CD4-positive, alpha-beta T cell treated with Interferon alpha-2 for 1 hour (primary cell): Measurements from ENCODE around the gene DPPA2.

ENCODE experiments used
- DNase-seq, 2 donors: peaks; one replicate each; pipeline ENCODE4 v3.0.0-alpha.2; 2020 to 2022

DPPA2 gene

DNA sequence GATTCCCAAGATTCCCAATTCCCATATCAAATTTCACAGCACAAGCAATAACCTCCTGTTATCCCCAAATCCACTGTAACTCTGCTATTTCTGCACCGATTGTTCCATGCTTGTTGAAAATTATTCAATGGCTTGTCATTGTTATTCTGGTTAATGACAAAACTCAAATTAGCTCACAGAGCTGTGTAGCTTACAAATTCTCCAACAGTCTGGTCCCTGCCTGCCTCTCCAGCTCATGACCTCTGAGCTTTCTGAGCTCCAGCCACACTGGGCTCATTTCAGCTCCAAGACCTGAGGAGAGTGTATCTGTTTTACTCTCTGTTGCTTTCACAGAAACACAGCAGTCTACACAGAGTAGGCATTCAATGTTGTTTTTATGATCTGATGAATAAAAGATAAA is 3.3 kb downstream of the DPPA2 start:
- no peak for DNase-seq

- no peak for DNase-seq
These were observed 18.8 kb downstream of the DPPA2 start for GRCh38 chr3:109297496-109297895.

DNA sequence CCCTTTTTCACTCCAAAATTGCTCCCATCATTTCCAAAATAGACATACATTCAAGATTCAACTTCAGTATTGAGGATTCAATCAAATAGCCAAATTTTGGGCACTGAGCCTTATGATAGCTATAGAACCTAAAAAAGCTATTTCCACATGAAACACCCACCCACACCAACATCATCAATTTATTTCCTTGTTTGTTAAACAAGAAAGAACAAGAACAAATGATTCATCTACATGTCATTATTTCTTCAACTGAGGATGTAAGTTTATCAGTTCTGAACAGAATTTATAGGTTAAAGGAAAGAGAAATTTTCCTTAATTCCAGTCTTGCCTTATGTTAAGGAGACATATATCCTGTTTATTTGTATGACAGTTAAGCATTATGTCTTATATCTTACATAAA is 32.2 kb downstream of the DPPA2 start:
- DNase-seq = no peak

- DNase-seq = no peak
These were observed 37.8 kb downstream of the DPPA2 start for GRCh38 chr3:109278546-109278945.

- no peak for DNase-seq
These were observed 38.2 kb downstream of the DPPA2 start for GRCh38 chr3:109278141-109278540.

- DNase-seq = peak in 1 of 2 donors; percentile 5
These were observed 40.5 kb downstream of the DPPA2 start for GRCh38 chr3:109275702-109276293.

DNA sequence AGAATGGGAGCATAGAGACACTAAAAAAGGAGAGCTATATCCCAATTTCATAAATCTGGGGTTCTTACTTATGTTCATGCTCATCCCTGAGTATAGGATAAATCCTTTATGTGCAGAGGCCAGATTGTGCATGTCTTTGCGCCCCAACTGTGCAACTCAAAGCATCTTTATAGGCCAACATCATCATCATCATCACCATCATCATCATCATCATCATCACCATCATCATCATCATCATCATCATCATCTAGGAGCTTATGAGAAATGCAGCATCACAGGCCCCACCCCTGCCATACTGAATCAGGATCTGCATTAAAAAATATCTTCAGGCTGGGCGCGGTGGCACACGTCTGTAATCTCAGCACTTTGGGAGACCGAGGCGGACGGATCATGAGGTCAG is 45.5 kb downstream of the DPPA2 start:
- no peak for DNase-seq

DNA sequence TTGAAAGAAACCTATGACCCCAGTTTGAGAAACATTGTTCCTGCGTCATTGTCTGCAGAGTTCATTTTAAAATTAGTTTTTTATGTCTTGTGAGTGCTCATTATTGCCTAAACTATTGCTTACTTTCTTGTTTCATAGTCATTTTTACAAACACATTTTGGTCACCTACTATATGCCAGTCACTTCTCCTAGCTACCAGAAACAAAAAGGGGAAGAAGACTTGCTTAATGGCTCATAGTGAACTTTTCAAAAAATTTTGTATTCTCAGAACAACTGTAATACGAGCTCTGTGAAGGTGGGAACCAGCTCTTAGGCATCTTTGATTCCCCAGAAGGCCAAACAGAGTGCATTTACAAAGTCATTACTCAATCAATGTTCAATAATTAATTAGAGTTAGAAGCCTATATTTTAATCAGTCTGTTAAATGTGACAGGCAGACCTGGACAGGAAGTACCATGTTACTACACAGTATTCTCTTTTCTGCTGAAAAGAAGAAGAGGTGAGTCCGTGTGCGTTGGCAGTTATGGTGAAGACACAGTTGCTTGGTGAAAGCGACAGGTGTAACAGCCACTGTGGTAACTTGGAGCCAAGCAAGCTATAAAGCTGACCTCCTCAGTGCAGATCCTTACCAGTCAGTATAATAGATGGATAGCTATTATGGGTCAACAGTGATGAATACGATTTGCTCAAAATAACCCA is 46.6 kb downstream of the DPPA2 start:
- DNase-seq = no peak

DNA sequence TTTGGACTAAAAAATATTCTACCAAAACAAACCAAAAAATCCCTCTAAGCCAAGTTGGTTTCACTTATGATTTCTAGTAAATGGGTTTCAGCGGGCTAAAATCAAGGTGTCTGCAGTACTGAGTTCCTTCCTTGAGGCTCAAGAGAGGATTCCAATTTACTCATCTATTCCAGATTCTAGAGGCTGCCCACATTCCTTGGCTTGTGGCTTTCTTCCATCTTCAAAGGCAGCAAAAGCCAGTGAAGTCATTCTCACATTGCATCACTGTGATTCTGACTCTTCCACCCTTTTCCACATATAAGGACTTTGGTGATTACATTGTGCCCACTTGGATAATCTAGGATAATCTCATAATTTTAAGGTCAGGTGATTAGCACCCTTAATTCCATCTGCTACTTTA is 48.1 kb downstream of the DPPA2 start:
- DNase-seq = no peak

- DNase-seq = no peak
These were observed 51.0 kb downstream of the DPPA2 start for GRCh38 chr3:109265295-109265694.

- DNase-seq = no peak
These were observed 59.0 kb downstream of the DPPA2 start for GRCh38 chr3:109257269-109257668.

DNA sequence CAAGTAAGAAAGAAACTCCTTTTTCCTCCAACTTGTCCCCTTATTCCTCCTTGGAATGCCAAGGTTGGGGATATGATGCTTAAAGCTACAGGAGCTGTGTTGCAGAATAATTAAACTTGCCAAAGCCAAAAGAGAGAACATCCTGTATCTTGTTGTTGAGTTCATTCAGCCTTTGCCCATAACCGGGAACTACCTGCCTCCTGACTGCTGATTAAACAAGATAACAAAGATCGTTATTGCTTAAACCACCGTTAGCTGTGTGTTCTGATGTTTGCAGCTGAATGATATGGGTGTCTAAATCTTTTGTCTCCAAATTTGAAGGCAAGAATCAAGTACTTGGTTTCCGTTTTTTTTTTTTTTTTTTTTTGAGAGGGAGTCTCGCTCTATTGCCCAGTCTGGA is 61.5 kb downstream of the DPPA2 start:
- no peak for DNase-seq

DNA sequence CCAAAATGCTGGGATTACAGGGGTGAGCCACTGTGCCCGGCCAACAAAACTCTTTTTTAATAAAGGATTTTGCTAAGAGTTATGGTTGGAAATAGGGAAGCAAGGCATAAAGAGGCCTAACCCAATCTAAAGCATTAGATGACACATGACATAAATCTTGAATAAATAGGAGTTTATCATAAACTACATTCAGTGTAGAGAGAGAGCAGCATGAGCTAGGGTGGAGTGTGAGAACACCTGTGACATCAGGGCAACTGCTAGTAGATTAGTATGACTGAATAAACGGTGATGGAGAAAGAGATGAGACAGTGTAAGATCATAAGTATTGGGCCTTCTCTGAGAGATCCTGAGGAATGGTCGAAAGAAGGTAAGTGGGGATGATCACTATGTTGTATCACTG is 63.7 kb downstream of the DPPA2 start:
- DNase-seq = no peak
